GM12801 (cell line): ENCODE results near the gene SKOR2.

Source experiments
- TF ChIP-seq, protein P1 (sequence below): IDR thresholded peaks from one replicate; pipeline ENCODE4 v1.5.1; 2011; ENCODE audit warnings: control low read depth; ENCODE audit not compliant: insufficient read length; ENCODE audit errors: extremely low read depth

SKOR2 gene

DNA sequence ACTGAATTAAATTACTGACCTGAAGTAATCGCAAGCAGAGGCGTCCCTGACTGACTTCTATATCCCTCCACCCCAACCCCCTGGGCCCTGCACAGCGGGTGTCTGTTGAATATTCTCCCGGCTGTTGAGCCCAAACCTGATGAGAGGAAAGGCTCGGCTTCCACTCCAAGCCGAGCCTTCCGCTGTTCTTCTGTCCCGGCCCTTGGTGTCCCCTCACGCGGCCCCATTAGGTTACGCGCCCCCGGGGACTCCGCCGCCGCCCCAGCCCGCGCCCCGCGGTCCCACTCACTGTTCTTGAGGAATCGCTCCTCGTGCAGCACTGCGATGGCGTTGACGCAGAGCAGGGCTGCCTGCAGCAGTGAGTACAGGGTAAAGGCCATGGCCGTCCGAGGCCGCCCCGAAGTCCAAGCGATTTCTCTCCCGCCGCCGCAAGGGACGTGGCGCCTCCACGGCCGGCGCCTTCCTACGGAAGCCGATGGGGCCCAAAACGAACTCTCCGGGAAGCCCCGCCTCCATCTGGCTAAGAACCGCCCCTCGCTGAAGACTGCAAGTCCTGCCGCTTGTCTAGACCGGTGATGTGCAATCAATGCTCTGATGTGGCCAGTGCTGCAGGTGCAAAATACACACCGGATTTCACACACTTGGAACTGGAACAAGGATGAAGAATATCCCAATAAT lies 75.4 kb downstream of the SKOR2 start, which contains the start of gene IER3IP1:
Gene IER3IP1, minus strand, starts transcription at position 467 of the 678 bp plus-strand sequence. Its CDS starts 87 bp downstream, at position 380.
- TF ChIP-seq, protein P1, sequence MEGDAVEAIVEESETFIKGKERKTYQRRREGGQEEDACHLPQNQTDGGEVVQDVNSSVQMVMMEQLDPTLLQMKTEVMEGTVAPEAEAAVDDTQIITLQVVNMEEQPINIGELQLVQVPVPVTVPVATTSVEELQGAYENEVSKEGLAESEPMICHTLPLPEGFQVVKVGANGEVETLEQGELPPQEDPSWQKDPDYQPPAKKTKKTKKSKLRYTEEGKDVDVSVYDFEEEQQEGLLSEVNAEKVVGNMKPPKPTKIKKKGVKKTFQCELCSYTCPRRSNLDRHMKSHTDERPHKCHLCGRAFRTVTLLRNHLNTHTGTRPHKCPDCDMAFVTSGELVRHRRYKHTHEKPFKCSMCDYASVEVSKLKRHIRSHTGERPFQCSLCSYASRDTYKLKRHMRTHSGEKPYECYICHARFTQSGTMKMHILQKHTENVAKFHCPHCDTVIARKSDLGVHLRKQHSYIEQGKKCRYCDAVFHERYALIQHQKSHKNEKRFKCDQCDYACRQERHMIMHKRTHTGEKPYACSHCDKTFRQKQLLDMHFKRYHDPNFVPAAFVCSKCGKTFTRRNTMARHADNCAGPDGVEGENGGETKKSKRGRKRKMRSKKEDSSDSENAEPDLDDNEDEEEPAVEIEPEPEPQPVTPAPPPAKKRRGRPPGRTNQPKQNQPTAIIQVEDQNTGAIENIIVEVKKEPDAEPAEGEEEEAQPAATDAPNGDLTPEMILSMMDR, result no peak

DNA sequence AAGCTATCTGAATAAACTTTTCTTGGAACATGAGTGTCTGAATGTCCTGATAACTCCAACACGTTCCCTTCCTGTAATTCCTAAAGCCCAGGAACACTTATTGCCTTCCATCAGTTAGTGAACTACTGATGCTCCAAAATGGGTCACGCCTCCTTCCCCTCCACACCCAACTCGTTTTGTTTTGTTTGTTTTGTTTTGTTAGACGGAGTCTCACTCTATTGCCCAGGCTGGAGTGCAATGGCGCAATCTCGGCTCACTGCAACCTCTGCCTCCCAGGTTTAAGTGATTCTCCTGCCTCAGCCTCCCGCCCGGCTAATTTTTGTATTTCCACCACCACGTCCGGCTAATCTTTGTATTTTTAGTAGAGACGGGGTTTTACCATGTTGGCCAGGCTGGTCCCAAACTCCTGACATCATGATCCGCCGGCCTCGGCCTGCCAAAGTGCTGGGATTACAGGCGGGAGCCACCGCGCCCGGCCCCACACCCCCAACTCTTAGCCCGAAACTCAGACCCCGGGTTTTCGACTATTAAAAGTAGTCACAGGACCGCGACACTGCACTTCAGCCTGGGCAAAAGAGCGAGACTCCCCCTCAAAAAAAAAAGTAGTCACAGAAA lies 76.1 kb downstream of the SKOR2 start:
- TF ChIP-seq, protein P1, result no peak

DNA sequence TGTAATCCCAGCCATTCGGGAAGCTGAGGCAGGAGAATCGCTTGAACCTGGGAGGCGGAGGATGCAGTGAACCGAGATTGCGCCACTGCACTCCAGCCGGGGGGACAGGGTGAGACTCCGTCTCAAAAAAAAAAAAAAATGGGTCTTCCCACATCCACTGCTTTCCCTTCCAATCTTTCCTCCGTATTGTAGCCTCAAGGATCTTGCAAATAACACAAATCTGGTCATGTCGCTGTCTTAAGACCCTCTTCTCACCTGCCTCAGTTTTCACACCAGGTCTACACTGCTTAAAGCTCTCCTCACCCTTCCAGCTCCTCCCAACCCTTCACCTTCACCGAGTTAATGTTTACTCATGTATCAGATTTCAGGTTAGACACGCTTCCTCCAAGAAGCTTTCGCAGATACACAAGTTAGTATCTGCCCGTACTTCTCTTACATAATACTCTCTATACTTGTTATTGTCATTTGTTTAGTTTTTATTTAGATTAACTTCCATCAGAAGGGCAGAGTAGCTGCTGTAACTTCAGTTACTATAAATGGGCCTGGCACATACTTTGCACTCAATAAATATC lies 76.8 kb downstream of the SKOR2 start:
- TF ChIP-seq, protein P1, result no peak

- TF ChIP-seq, protein P1, result no peak
These were observed 79.0 kb downstream of the SKOR2 start for GRCh38 chr18:47172476-47172875.

DNA sequence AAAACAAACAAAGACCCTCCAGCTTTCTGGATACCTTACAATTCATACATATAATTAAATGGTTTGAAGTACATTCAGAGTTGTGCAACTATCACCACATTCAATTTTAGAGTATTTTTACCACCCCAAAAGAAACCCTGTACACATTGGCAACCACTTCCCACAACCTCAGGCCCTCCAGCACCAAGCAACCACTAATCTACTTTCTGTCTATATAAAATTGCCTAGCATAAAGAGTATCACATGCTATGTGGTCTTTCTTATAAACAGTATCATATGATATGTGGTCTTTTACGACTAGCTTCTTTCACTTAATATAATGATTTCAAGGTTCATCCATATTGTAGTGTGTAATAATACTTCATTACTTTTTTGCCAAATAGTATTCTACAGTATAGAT lies 82.5 kb downstream of the SKOR2 start:
- TF ChIP-seq, protein P1, result no peak

DNA sequence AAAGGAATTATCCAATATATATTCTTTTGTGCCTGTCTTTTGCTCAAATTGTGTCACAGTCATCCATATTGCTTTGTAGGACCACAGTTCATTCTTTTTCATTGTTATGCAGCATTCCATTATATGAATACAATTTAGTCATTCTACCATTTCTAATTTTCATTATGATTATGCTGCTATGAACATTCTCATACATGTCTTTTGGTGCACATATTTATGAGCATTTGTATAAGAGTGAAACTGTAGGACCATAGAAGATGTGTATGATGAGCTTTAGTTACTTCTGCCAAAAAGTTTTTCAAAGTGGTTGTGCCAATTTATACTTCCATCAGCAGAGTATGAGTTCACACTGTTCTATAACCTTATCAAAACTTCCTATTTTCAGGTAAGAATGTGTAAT lies 83.0 kb downstream of the SKOR2 start:
- TF ChIP-seq, protein P1, result no peak

DNA sequence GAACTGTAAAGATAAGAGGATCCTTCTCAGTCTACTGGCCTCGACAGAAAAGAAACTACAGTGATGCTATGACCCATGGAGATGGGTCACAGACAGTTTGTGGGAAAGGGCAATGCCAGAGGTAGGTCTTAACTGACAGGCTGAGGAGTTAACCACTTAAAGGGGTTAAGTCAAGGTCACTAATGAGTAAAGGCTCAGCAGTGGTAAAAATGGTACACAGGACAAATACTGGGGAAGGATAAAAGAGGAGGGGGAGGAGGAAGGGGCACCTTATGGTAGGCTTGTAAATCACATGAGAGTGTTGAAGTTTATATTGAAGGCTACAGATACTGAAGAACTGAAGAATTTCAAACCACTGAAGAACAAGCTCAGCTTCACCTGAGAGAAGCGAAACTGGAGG lies 85.2 kb downstream of the SKOR2 start:
- TF ChIP-seq, protein P1, result no peak
